ENCODE data around the gene ANKRD23. TPM values are rescaled to one million over a fixed set of nuclear protein-coding genes. Genes with fewer than 3 reads are reported as not detected.

Gene ANKRD23
- total and polyA plus RNA-seq, 10 donors: 2.4 to 19.8 (median 5.9) TPM

DNA sequence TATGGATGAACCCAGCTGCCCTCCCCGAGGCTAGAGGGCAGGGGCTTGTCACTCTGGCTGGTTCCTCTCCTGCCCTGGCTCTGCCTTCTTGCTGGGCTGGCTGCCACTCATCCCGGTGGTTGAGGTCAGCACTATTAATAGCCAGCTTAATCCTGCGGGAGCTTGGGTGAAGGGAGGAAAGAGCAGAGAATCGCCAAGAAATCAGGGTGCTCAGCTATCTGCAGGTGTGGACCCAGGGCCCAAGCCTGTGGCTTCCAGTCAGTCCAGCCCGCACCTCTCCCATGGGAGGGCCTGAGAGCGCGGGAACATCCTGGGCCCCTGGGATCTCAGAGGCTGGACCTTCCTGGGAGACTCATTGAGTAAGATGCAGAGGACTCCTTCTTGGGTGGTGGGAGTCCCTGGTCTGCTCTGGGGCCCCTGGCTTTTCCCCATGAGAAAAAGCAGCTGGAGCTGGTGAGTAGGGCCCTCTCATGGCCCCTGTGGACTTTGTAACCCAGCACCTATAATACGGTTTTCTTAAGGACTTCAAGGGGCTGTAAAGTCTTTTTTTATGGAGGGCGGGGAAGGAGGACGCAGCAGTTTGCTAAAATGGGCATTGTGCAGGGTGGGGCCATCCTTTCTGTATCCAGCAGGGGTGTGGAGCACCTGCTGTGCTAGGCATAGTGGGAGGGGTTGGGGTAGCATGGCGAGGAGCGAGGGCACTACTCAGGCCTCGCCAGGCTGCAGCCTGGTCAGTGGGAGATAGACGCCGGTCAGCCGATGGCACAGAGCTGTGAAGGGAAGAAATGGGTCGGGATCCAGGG, 55.2 kb downstream of the ANKRD23 start:
- no peaks in the 10 kb centered on the region for H3K9me3 ChIP-seq
- H3K27me3 ChIP-seq (replicated peaks in 1 of 7): no peaks in the 10 kb centered on the region
- intact Hi-C loops (cut with DNase I; ENCODE audit: low total_unique reads): no loop called here
- TF ChIP-seq, protein P1, sequence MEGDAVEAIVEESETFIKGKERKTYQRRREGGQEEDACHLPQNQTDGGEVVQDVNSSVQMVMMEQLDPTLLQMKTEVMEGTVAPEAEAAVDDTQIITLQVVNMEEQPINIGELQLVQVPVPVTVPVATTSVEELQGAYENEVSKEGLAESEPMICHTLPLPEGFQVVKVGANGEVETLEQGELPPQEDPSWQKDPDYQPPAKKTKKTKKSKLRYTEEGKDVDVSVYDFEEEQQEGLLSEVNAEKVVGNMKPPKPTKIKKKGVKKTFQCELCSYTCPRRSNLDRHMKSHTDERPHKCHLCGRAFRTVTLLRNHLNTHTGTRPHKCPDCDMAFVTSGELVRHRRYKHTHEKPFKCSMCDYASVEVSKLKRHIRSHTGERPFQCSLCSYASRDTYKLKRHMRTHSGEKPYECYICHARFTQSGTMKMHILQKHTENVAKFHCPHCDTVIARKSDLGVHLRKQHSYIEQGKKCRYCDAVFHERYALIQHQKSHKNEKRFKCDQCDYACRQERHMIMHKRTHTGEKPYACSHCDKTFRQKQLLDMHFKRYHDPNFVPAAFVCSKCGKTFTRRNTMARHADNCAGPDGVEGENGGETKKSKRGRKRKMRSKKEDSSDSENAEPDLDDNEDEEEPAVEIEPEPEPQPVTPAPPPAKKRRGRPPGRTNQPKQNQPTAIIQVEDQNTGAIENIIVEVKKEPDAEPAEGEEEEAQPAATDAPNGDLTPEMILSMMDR (IDR thresholded peaks at IDR 0.05 in 8 of 11, conservative IDR thresholded peaks at IDR 0.05 in 3 of 11): no peak
- no peak for TF ChIP-seq POLR2A (IDR thresholded peaks at IDR 0.05)
- no peak for TF ChIP-seq POLR2AphosphoS5 (IDR thresholded peaks at IDR 0.05)
- WGBS, 5 donors: 80 to 89% (median 83%) methylated on average over 13 to 17 of the region's 17 CpGs
- DNase-seq: no peak
- peak overlapping the region in 1 of 8 donors; percentile 29 for H3K27ac ChIP-seq
- peaks cover 0 to 28% (median 5%) of the 10 kb centered on the region in 6 donors for H3K4me1 ChIP-seq
- no peaks in the 10 kb centered on the region for H3K36me3 ChIP-seq
- H3K4me3 ChIP-seq: no peak overlapping the region

Small RNAs within 50 kb of the gene (microRNA-seq; reads per million reads assigned to microRNA genes)
- gene MIR3127: 1.1 to 3.9 (median 2.2) reads per million in 3 donors

Small RNAs within 50 kb of the gene (small RNA-seq; reads per million reads assigned to genes)
- gene MIR3127: 0.83 to 1.7 (median 1.2) reads per million in 4 donors

Other genes with a start within 250 kb of the ANKRD23 start
- 10 to 100 TPM; 45.2 to 59.6 (median 51.1) TPM for gene KANSL3, start 205.7 kb downstream of the ANKRD23 start, total RNA-seq
- 10 to 100 TPM; 10.3 to 16.9 (median 15.3) TPM for gene KANSL3, start 205.7 kb downstream of the ANKRD23 start, polyA plus RNA-seq
- under 1 TPM in 5 of 7 donors, not detected in 2; 0.09 to 0.23 (median 0.13) TPM for gene FER1L5, start 201.3 kb downstream of the ANKRD23 start, total RNA-seq
- gene FER1L5, start 201.3 kb downstream of the ANKRD23 start, polyA plus RNA-seq: under 1 TPM in 2 of 3 donors, not detected in 1; 0.02 to 0.06 TPM
- 10 to 100 TPM in 4 of 7 donors, 1 to 10 TPM in 3; 8.7 to 15.4 (median 10.8) TPM for gene LMAN2L, start 104.0 kb downstream of the ANKRD23 start, total RNA-seq
- 1 to 10 TPM; 5.8 to 7.1 (median 7.1) TPM for gene LMAN2L, start 104.0 kb downstream of the ANKRD23 start, polyA plus RNA-seq
- 10 to 100 TPM in 3 of 7 donors, 1 to 10 TPM in 4; 5.7 to 14.4 (median 9.4) TPM for gene CNNM4, start 83.1 kb downstream of the ANKRD23 start, total RNA-seq
- 1 to 10 TPM; 1.5 to 3.3 (median 2.8) TPM for gene CNNM4, start 83.1 kb downstream of the ANKRD23 start, polyA plus RNA-seq
- 10 to 100 TPM; 20.7 to 37.8 (median 25.6) TPM for gene CNNM3, start 27.8 kb downstream of the ANKRD23 start, total RNA-seq
- gene CNNM3, start 27.8 kb downstream of the ANKRD23 start, polyA plus RNA-seq: 1 to 10 TPM; 3.7 to 7.8 (median 3.7) TPM
- gene ANKRD39, start 14.0 kb upstream of the ANKRD23 start, total RNA-seq: 10 to 100 TPM; 13.6 to 32.2 (median 22.5) TPM
- gene ANKRD39, start 14.0 kb upstream of the ANKRD23 start, polyA plus RNA-seq: 10 to 100 TPM; 13.7 to 17.7 (median 15.8) TPM
- gene SEMA4C, start 26.1 kb upstream of the ANKRD23 start, total RNA-seq: 100 to 1,000 TPM in 2 of 7 donors, 10 to 100 TPM in 5; 59.7 to 205 (median 70.3) TPM
- gene SEMA4C, start 26.1 kb upstream of the ANKRD23 start, polyA plus RNA-seq: 10 to 100 TPM in 2 of 3 donors, 1 to 10 TPM in 1; 6.1 to 37.2 (median 16.5) TPM
- 10 to 100 TPM in 2 of 7 donors, 1 to 10 TPM in 4, not detected in 1; 3.8 to 27.4 (median 8.9) TPM for gene FAM178B, start 142.6 kb upstream of the ANKRD23 start, total RNA-seq
- gene FAM178B, start 142.6 kb upstream of the ANKRD23 start, polyA plus RNA-seq: 1 to 10 TPM; 1.5 to 7.3 (median 4.2) TPM